Germinal center (tissue), 1 donor: ENCODE data around the gene ACAP2.
A peak's percentile ranks its signal among the peaks of the same experiment; 100 is the strongest.
"Not testable (repeated sequence)": the region's sequence is repeated elsewhere in the genome, so short reads cannot be mapped to it uniquely, and the experiment has no call there.

Experiments
- DNase-seq: peaks from one replicate; pipeline ENCODE4 v3.0.0; 2012; ENCODE audit warnings: mixed read lengths, low spot score

ACAP2 gene, protein sequence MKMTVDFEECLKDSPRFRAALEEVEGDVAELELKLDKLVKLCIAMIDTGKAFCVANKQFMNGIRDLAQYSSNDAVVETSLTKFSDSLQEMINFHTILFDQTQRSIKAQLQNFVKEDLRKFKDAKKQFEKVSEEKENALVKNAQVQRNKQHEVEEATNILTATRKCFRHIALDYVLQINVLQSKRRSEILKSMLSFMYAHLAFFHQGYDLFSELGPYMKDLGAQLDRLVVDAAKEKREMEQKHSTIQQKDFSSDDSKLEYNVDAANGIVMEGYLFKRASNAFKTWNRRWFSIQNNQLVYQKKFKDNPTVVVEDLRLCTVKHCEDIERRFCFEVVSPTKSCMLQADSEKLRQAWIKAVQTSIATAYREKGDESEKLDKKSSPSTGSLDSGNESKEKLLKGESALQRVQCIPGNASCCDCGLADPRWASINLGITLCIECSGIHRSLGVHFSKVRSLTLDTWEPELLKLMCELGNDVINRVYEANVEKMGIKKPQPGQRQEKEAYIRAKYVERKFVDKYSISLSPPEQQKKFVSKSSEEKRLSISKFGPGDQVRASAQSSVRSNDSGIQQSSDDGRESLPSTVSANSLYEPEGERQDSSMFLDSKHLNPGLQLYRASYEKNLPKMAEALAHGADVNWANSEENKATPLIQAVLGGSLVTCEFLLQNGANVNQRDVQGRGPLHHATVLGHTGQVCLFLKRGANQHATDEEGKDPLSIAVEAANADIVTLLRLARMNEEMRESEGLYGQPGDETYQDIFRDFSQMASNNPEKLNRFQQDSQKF

DNA sequence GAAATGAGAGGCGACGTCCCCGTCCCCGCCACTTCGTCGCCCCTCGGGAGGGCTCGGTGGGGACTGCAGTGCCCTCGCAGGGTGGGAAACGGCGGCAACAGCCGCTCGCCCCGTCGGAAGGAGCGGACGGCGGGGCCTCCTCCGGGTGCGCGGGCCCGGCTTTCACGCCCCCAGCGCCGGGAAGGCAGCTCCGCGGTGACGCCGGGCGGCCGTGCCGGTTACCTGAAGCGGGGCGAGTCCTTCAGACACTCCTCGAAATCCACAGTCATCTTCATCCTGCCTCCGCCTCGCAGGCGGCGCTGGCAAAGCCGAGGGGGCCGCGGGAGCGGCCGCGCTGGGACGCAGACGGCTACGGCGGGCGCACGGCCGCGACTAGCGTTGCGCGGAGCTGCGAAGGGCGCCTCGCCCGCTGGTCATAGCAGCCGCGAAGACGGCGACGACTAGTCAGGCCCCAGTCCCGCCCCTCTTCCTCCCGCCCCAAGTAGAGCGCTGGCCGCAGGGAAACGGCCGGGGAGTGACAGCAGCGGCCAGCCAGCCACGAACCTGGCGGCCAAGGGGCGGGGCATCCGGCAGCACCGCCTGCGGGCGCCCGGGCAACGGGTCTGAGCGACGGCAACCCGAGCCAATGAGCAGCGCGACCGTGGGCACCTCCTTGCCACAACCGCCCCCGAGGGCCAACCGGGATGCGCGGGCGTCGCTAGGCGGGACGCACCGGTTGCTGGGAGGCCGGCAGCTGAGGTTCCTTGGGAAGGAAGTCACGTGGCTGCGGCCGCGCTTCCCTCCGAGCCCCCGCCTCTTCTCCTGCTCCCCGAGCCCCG is at the start of gene ACAP2:
Gene ACAP2, minus strand, starts transcription at position 448 of the 818 bp plus-strand sequence. Its CDS starts 173 bp downstream, at position 275.
- DNase-seq, result peak; percentile 100

DNA sequence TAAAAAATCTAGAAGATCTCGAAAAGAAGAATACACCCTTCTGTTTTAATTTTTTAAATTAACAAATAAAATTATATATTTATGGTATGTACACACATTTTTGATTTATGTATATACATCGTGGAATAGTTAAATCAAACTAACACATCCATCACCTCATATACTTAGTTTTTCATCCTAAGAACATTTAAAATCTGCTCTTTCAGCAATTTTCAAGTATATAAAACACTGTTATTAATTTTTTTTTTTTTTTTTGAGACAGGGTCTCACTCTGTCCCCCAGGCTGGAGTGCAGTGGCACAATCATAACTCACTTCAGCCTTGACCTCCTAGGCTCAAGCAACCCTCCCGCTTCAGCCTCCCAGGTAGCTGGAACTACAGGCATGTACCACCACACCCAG is 32.8 kb upstream of the ACAP2 start:
- DNase-seq, result no peak

DNA sequence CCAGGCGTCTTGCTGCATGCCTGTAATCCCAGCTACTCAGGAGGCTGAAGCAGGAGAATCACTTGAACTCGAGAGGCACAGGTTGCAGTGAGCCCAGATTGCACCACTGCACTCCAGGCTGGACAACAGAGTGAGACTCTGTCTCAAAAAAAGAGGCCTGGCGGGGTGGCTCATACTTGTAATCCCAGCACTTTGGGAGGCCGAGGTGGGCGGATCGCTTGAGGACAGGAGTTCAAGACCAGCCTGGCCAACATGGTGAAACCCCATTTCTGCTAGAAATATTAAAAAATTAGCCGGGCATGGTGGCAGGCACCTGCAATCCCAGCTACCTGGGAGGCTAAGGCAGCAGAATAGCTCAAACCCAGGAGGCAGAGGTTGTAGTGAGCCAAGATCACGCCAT is 32.3 kb upstream of the ACAP2 start:
- DNase-seq, result not testable (repeated sequence)

DNA sequence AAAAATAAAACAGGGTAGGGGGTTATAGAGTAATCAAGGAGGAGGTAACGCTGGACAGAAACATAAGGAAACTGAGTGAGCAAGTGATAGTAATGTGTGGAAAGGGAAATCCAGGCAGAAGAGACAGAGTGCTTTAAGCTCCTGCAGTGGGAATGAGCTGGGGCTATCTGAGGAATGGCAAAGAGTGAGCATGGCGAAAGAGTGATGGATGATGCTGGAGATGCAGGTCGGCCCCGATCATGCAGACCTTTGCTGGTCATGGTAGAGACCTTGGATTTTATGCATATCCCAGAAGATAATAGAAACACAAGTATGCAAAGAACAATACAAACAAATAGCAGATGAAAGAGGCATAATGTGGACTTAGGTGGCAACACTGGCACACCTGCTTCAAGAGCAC is 26.0 kb upstream of the ACAP2 start:
- DNase-seq, result no peak

DNA sequence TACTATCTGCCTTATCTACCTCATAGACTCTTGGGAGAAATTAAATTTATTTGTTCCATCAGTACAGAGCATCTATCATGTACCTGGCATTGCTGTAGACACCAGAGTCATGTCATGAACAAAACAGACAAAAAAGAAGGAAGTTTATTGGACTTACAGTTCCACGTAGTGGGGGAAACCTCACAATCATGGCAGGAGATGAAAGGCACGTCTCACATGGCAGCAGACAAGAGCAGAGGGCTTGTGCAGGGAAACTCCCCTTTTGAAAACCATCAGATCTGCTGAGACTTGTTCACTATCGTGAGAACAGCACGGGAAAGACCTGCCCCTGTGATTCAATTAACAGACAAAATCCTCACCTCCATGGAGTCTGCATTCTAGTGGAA is 25.6 kb upstream of the ACAP2 start:
- DNase-seq, result no peak

DNA sequence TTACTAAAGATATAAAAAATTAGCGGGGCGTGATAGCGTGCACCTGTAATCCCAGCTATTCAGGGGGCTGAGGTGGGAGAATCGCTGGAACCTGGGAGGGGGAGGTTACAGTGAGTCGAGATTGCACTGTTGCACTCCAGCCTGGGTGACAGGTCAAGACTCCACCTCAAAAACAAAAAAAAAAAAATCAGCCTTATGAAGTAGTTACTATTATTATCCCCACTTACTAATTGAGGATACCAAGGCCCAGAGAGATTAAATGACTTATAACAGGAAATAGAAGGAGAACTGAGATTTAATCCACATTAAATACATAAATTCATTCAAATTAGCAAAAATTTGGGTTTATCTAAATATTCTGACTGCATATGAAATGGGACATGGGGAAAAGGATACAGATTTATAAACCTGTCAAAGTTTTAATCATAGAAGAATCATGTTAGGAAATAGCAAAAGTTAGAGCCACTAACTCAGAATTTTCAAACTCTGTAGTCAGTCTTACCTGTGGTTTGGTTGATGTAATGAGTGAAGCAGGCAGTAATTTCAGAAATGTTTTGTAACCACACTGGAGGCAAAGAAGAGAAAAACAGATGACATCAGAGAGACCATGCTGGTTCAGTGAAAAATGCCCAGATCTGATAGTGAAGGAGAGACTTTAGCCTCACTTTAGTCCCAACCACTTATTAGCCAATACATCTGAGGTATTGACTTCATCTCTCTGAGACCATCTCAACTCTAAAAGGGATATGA is 25.0 kb upstream of the ACAP2 start:
- no peak for DNase-seq

DNA sequence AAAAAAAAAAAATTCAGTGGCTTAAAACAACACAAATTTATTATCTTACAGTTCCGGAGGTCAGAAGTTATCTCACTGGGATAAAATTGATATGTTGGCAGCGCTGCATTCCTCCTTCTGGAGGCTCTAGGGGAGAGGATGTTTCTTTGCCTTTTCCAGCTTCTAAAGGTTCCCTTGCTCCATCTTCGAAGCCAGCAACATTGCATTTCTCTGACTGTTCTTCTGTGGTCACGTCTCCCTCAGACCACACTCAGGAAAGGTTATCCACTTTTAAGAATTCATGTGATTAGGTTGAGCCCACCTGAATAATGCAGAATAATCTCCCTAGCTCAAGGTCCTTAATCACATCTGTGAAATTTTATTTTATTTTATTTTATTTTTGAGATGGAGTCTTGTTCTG is 23.4 kb upstream of the ACAP2 start:
- DNase-seq, result no peak

DNA sequence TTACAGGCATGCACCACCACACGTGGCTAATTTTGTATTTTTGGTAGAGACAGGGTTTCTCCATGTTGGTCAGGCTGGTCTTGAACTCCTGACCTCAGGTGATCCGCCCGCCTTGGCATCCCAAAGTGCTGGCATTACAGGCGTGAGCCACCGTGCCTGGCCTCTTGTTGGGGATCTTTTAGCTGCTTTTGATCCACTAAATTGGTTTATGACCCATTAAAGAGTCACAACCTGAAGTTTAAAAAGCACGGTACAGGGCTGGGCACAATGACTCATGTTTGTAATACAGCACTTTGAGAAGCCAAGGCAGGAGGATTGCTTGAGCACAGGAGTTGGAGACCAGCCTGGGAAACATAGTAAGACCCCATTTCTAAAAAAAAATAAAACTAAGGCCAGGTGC is 20.1 kb upstream of the ACAP2 start:
- not testable (repeated sequence) for DNase-seq

DNA sequence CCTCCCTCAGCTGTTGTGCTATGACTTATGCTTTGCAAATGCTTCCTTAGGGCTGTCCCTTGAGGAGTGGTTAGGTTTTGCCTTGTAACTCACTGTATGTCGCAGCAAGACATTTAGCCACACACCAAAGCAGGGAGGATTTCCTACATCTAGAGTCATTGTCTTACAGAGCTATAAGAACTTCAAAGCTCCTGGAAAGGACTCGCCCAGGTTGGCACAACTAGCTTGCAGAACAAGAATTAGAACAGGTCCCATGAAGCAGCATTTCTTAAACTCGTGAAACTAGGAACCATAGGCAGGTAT is 19.4 kb upstream of the ACAP2 start:
- no peak for DNase-seq

DNA sequence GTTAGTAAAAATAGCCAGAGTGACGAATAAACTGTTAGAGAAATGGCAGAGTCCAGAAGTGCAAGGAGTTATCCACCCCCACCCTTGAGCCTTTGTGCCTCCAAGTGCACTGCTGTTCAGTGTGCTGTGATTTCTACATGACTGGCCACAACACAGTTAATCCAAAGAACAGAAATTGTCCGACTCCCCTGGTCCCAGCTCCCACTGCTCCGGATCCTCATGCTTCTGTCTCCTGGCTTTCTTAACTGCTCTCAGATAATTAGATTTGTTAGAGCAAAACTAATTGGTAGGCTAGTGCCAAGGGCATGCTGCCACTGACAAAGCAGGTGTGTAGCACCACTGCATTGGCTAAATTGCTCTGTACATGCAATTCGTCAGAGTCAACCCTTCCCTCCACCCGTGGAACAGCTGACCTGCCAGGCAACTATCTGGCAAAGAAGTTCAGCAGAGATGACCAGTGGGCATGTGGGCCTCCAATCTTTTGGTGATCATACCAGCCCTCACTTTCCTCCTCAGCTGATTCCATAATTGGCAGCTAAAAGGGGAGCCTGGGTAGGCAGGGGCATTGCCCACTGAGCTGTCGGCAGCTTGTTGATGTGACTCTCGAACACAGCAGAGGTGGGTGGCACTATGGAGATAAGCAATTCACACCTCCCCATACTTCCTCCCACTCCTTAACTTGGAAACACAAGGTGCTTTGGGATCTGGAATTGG is 18.9 kb upstream of the ACAP2 start:
- no peak for DNase-seq

DNA sequence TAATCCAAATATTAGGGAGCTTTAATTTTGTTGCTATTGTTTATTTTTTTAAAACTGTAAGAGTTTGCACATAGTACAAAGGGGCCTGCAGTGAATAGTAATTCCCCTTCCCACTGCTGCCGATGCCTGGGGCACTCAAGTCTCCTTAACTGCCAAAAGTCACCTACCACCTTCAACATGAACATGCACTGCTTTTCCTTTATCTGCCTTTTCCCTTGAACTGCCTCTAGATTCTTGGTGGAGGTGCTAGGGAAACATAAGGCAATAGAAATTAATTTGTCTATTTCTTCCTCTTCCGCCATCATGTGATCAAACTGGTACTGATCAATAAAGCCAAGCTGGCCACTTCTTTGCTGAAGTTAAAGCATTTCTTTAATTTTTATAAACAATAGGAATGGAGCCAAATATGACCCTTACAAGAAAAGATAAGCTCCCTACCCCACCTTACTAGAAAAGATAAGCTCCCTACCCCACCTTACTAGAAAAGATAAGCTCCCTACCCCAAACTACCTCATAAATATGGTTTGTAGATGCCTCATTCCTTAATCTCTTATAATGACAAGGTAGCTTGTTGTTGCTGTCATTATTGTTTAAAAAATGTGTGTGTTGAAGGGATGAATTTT is 17.4 kb upstream of the ACAP2 start:
- DNase-seq, result no peak

DNA sequence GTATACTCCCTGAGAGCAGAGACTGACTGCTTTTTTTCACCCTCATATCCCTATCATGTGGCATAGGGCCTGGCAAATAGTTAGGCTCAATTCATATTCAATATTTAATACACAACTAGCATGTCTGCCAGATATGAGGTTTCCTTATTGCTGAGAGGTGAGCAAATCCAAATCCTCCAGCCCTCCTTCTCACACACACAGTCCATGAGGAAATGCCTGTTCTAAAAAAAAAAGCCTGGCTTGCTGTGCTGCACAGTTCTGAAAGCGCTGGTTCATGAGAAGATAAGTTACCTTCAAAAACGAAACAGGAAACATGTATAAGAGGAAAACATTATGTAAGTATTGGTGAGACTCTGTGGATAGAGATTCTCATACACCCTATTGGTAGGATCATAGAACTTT is 15.5 kb upstream of the ACAP2 start:
- DNase-seq, result peak; percentile 51

DNA sequence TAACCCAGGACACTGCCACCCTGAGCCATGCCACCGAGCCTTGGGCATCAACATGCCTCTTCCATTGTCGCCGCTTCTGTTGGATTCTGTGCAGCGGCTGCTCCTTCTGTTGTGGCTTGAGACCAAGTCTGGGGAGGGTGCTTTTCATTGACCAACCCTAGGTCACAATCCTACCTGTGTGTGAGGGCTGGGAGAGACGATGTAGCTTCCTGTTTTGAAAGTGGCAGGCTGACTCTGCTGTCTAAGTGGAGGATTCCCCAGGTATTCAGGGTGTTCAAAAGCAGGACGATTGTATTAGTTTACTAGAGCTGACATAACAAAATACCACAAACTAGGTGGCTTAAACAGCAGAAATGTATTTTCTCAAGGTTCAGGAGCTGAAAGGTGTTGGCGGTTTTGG is 13.0 kb upstream of the ACAP2 start:
- DNase-seq, result no peak

DNA sequence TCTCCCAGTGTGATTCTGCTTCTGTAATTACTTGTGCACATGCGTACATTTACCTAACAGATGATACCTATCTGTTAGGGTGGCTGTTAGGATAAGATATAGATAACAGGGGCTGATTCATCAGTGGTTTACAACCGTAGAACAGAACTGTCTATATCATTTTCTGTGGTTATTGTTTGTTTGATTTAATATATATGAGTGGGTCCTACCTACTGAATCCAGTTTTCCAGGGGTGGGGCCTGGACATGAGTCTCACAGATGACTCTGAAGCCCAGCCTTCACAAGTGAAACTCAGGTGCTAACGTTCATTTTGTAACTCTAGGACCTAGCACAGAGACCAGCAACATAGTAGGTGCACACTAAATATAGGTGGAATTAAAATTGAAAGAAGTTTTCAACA is 10.4 kb upstream of the ACAP2 start:
- DNase-seq, result no peak

DNA sequence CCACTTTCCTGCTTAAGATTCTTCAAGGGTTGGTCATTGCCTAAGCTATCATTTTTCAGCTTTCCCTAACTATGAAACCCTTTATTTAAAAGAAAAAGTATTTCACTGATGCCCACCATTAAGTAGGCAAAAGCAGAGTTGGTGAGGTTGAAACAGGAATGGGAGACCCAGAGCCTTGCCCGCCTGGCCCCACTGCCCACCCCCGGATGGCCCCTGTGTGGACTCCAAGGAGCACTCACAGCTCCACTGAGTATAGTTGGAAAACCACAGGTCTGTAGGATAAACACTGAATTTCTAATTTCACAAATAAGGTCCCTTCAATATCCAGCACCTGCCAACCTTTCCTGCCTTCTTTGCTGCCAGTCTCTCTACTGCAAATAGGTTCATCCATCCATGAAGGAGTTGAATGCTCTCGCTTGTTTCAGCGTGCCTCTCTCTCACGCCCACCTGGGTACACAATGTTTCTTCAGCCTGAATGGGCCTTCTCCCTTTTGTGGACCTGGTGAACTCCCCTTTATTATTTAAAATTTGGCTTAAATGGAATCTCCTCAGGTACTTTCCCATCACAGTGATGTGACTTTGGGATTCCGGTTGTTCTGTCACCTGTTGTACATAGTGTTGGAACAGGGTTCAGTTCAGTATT is 8.7 kb upstream of the ACAP2 start:
- no peak for DNase-seq

DNA sequence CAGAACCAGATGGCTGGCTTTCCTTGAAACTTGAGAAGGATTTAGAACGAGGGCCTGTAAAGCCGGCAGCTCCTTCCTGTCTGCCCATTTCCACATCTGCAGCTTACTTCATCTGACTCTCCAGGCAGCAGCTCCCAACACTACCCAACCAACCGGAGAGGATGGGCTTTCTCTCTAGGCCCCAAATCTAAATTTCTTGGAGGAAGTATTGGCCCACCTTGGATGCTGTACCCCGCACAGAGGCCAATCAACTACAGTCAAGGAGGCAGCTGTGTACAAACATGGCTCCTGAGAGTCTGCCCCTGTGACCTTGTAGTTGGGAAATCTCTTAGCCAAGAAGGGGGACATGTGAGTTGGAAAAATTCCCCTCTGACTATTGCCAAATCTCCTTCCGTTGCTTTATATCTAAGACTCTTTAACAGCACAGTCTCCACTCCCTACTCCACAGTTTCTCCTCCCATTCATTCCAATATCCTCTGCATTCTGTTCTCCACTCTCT is 8.0 kb upstream of the ACAP2 start:
- DNase-seq, result no peak

DNA sequence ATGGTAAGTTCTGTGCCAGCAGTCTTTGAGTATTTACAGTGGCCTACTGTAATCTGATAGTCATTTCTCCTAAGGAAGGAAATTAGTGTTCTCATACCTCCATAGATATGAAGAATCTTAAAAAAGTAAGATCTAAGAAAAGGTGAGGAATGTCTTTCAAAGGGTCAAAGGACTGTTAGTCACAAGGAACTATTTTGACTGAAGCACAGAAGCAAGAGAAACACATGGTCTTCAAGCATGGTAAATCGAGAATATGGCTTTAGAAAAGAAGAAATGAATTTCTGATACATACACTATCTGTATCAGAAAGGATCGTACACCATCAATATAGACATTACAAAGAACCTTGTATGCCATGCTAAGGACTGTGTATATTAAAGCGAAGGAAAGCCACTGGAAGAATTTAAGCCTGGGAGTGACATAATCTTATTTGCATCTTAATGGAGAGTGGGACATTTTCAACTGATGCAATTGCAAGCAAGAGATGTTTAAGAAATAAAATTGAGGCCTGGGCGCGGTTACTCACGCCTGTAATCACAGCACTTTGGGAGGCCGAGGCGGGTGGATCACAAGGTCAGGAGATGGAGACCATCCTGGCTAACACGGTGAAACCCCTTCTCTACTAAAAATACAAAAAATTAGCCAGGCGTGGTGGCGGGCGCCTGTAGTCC is 5.5 kb upstream of the ACAP2 start:
- no peak for DNase-seq

DNA sequence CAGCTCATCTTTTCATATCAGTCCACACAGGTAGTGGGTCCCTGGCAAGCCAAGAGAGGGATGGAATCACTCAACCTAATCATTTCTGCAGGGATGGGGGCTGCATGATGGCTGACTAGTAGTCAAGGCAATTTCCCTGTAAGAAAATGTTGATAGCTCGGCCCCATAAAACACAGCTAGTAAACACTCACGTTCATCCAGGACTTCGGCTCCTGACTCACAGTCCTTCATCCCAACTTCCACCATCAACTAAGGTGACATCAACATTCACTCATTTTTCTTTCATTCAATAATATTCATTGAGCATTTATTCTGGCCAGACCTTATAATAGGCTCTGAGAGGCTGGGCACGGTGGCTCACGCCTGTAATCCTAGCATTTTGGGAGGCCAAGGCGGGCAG is 4.4 kb upstream of the ACAP2 start:
- DNase-seq, result no peak

DNA sequence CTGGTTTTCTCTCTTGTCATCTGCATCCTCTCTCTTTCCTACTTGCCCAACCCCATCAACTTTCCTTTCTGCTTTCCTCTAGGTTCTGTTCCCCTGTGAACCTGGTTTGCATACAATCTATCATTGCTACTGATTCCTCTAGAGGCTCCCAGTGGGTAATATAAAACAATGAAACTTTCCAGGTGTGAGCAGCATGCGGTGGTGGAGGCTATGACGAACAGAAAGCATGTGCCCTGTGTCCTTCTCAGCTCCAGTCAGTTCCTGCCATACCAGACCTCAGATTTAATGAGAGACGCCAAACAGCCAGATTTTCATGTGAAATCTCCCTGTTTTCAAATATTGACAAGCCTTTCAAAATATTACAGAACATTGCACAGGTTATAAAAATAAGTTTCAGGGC is 3.5 kb upstream of the ACAP2 start:
- no peak for DNase-seq

DNA sequence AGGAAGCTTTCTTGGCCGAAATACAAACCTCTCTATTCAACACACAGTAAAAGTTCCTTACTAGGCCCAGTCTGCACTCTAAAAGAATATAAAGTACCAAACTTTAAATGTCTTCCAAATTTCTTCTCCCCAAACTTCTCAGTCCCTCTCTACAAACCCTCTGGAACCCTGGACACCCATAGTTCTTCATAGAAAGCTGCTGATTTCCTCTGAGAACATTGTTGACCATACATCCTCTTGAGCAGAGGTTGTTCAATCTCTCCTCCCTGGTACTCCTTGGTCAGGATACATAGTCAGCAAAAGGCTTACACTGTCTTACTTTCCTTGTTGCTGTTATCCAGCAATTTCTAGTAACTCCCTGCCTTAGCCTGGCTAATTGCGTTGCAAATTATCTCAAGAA is 3.1 kb upstream of the ACAP2 start:
- no peak for DNase-seq
